Stimulated activated CD4-positive, alpha-beta T cell treated with anti-CD3 and anti-CD28 coated beads, Interleukin-12 subunit alpha, Interleukin-12 subunit beta, amount 100 ng/mL, for 4 hours (primary cell): ENCODE results near the gene SLC29A3.

Experiments used
- DNase-seq: peaks from one replicate; pipeline ENCODE4 v3.0.0-alpha.2; 2020

SLC29A3 gene

DNA sequence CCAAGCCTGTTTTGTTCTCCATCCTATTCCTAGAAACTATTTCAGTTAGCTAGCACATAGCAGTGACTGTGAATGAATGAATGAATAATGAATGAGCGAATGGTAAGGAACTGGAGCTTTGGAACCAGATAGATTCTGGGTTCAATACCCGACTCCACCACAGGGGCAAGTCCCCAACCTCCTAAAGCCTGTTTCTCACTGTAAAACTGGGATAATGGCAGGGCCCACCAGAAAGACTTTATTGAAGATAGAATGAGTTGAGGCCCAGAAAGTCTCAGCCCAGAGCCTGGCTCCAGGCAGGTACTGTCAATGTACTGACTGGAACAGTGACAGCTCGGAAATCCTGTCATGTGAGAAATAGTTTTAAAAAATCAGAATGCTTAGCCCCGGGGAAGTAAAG lies 76.6 kb downstream of the SLC29A3 start:
- DNase-seq: no peak

- DNase-seq: no peak
Measured at GRCh38 chr10:71396084-71396710, 77.1 kb downstream of the SLC29A3 start.

GRCh38 chr10:71396711-71397295 lies 77.7 kb downstream of the SLC29A3 start, which contains the start of gene CDH23:
CDH23 (plus strand) TSS chr10:71396920; CDS start chr10:71439832, 42,912 bp downstream.
- peak; percentile 32 for DNase-seq

- no peak for DNase-seq
Measured at GRCh38 chr10:71397296-71398212, 78.5 kb downstream of the SLC29A3 start.

DNA sequence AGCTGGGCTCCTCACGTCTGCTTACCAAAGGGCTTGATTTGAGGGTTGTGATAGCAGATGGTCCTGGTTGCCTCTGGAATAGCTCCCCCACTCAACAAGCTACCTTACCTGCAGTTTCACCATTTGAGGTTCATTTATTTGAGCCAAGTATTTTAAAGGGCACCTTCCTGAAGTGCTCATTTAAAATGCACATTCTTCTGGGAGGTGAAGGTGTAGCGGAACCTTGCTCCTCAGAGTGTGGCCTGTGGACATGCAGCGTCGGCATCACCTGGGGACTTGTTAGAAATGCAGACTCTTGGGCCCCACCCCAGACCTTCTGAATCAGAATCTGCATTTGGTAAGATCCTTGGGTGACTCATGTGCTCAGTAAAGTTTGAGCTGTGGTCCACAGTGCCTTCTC lies 79.9 kb downstream of the SLC29A3 start:
- no peak for DNase-seq

- DNase-seq: no peak
Measured at GRCh38 chr10:71399946-71400345, 80.9 kb downstream of the SLC29A3 start.

DNA sequence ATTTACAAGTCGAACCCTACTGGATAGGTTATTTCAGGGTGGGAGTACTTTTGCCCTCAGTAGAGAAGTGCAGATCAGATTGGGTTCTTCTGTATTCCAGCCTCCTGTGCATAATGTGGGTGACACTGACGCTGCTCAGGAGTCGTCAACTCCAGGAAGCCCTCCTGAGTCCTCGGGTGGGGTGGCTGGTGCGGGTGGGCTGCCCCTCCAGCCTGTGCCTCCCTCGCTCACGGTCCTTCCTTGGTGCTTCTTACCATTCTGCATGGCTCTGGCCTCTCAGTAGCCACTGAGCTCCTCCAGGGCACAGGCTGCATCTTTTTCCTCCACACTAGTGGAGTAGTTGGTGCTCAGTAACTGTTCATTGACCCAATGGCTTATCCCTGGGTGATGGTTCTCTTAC lies 82.0 kb downstream of the SLC29A3 start:
- DNase-seq: no peak

DNA sequence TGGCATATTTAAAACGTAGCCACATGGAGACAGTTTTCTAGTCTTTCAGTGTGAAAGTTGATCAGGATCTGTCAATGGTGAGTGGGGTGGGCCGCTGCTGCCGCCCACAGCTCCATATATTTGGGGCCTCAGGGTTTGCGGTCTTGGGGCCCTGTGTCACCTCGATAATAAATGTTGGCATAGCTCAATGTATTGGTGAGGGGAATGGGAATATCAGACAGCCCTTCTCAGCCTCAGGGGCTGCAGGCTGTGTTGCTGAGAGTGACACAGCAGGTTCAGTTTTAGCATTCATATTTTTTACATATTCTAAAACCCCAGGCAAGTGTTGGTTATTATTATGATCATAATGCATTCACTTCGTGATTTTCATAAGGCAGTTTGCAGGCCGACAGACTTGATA lies 82.9 kb downstream of the SLC29A3 start:
- DNase-seq: no peak

DNA sequence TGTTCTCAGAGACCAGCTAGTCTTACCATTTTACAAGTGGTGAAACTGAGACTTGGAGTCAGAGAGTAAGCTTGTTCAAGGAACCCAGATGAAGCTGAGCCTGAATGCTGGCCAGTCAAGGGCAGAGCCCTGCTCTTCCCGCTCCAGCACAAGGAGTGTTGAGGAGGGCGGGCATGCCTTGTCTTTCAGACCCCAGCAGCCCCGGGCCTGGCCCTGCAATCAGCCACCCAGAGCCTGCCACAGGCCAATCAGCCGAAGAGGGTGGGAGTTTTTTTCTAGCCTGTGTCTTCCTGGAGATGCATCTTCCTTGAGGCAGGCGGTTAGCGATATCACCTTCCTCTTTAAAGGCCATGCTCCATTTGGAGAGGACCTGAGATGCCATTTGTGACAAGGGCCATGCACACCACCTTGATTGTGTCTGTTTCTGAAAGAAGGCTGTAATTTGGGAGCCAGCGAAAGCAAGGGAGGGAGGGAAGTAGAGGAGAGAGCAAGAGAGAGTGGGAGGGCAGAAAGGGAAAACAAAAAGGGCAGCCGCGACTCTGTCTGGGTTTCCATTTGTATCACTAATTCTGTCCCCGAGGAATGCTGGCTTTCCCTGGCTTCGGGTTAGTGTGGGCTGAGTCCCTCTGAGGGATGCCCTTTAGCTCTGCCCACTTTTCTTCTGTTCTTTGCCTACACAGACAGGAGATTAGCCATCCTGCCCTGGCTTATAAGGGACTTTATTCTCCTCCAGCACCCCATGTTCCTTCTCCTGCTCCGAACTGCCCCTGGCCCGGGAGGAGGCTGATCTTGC lies 85.6 kb downstream of the SLC29A3 start:
- DNase-seq: no peak

DNA sequence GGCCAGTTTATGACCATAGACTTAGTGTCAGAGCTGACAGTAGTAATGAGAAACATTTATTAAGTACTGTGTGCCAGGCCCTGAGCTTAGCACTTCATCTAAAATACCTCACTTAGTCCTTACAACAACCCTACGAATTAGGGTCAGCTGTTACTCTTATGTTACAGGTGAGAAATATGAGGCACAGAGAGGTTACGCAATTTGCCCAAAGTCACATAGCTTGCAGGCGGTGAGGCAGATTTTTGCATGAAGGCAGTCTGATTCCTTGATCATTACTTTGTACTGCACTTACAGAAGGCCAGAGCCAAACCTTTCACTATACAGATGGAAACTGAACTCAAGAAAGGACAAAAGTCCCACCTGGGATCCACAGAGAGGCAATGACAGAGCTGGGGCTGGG lies 87.8 kb downstream of the SLC29A3 start:
- DNase-seq: no peak

GRCh38 chr10:71408436-71409225 lies 89.6 kb downstream of the SLC29A3 start:
- no peak for DNase-seq

GRCh38 chr10:71409516-71410104 lies 90.6 kb downstream of the SLC29A3 start:
- no peak for DNase-seq
